Bladder microvascular endothelial cell (primary cell): ENCODE data around the gene PTH2R. TPM values are rescaled to one million over a fixed set of nuclear protein-coding genes. Genes with fewer than 3 reads are reported as not detected.

Source experiments
- total RNA-seq: library from RNA; depleted of rRNA; stranded (reverse); fragments of >200 nt; gene quantifications from 2 replicates; pipeline ENCODE4 v1.2.3, GENCODE V29; 2014

The PTH2R gene
- total RNA-seq = not detected in 2 replicates

GRCh38 chr2:208406474-208407451 is at the start of gene PTH2R:
Gene PTH2R, plus strand, starts transcription at chr2:208406792. Its CDS starts 252 bp downstream, at chr2:208407044.

Other genes with a start within 250 kb of the PTH2R start
- gene CRYGA, start 243.2 kb upstream of the PTH2R start, total RNA-seq = not detected in 2 replicates
- gene C2orf80, start 216.8 kb upstream of the PTH2R start, total RNA-seq = not detected in 2 replicates
- gene IDH1, start 151.7 kb upstream of the PTH2R start, total RNA-seq = 64.7 and 88.7 TPM in 2 replicates
- gene PIKFYVE, start 140.5 kb upstream of the PTH2R start, total RNA-seq = 15.5 and 32.1 TPM in 2 replicates